ENCODE results near the gene RGCC.

The RGCC gene

DNA sequence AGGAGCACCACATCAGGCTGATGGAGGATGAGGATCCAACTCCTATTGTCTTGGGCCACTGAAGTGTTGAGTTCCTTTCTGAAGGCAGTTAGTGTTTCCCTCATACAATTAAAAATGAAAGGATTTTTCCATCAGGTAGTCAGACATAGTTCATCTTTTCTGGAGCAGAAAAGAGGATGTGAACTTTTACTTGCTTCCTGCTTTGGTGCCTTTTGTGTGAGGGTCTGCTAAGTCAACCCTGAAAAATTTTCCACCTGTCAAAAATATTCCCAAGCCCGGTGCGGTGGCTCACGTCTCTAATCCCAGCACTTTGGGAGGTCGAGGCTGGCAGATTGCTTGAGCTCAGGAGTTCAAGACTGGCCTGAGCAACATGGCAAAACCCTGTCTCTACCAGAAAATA lies 43.9 kb downstream of the RGCC start:
- H2BK12ac ChIP-seq (ENCODE audit: low read length) = no peak overlapping the region
- no peak overlapping the region for H3K4me3 ChIP-seq (ENCODE audit: low read length in 2 of 2)
- H3K14ac ChIP-seq (ENCODE audit: low read length) = no peak overlapping the region
- H2BK5ac ChIP-seq (ENCODE audit: low read length) = no peak overlapping the region
- H2AK5ac ChIP-seq (ENCODE audit: low read depth, low read length) = no peak overlapping the region
- no peak overlapping the region for H2BK120ac ChIP-seq (ENCODE audit: low read depth, low read length)
- no peak overlapping the region for H4K91ac ChIP-seq (ENCODE audit: low read depth, low read length, poor library complexity)
- H2AFZ ChIP-seq (ENCODE audit: low read length) = no peak overlapping the region
- no CpG with 5 or more reads among the region's 4 CpGs for WGBS, 2 donors (ENCODE audit: extremely low coverage in 2 of 2, insufficient read length in 2 of 2, insufficient replicate concordance in 1 of 2)
- peaks cover 2 to 3% of the 10 kb centered on the region in 2 donors for H3K9me3 ChIP-seq (replicated peaks in 1 of 2; ENCODE audit: control insufficient read depth in 2 of 2, insufficient read depth in 1 of 2, low read depth in 1 of 2, low read length in 2 of 2)
- no peak overlapping the region for H3K23ac ChIP-seq (ENCODE audit: low read depth, low read length, poor library complexity)
- no peaks in the 10 kb centered on the region for H3K79me1 ChIP-seq (ENCODE audit: low read depth, low read length)
- no peak overlapping the region for H3K4ac ChIP-seq (ENCODE audit: low read length)
- H3K36me3 ChIP-seq (replicated peaks in 1 of 2; ENCODE audit: control insufficient read depth in 2 of 2, insufficient read depth in 2 of 2, low read length in 2 of 2) = no peaks in the 10 kb centered on the region
- no peak overlapping the region for H3K9ac ChIP-seq (ENCODE audit: low read depth, low read length, poor library complexity)
- no peak for DNase-seq (ENCODE audit: low spot score)
- no peak overlapping the region for H3K27ac ChIP-seq (replicated peaks; ENCODE audit: low read length)
- H2BK15ac ChIP-seq (ENCODE audit: low read length) = no peak overlapping the region
- no peak overlapping the region for H4K8ac ChIP-seq (ENCODE audit: low read depth, low read length)
- H3K27me3 ChIP-seq (ENCODE audit: control insufficient read depth in 3 of 3, insufficient read depth in 3 of 3, low read depth in 1 of 3, low read length in 3 of 3) = peaks cover 0 to 17% (median 0%) of the 10 kb centered on the region in 3 experiments
- no peak overlapping the region for H3K4me2 ChIP-seq (ENCODE audit: insufficient read depth, low read length, poor library complexity, severe bottlenecking)
- peaks cover 0 to 1% of the 10 kb centered on the region in 2 donors for H3K4me1 ChIP-seq (ENCODE audit: control insufficient read depth in 2 of 2, insufficient read depth in 1 of 2, low read depth in 1 of 2, low read length in 2 of 2)
- H3K18ac ChIP-seq (ENCODE audit: low read length) = no peak overlapping the region

DNA sequence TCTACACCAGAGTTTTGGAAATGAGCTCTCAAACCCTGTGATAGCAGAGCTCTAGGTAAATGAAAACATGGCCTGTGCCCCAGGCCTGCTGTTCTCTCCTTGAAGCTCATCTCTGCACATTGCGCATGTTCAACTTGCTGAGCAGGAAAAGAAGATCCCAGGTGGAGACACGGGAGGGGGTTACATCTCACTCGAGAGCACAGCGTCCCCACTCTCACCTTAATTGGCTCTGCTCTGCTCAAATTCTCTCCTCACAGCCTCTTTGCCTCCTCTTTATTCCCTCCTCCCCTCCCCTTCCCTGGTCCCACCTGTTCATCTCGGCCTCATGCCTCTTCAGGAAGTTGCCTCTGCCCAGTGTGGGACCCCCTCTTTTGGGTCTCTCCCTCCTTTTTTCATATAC lies 44.7 kb downstream of the RGCC start:
- Histone ChIP-seq H3K18ac (ENCODE audit: low read length) (no peak overlapping the region), H3K79me1 (ENCODE audit: low read depth, low read length) (no peaks in the 10 kb centered on the region), H3K27me3 (ENCODE audit: control insufficient read depth in 3 of 3, insufficient read depth in 3 of 3, low read depth in 1 of 3, low read length in 3 of 3) (peaks cover 0 to 11% (median 0%) of the 10 kb centered on the region in 3 experiments), H2BK12ac (ENCODE audit: low read length) (no peak overlapping the region), H3K9me3 (replicated peaks in 1 of 2; ENCODE audit: control insufficient read depth in 2 of 2, insufficient read depth in 1 of 2, low read depth in 1 of 2, low read length in 2 of 2) (peaks cover 2 to 3% of the 10 kb centered on the region in 2 donors), H2BK15ac (ENCODE audit: low read length) (no peak overlapping the region), H4K91ac (ENCODE audit: low read depth, low read length, poor library complexity) (no peak overlapping the region), H2BK120ac (ENCODE audit: low read depth, low read length) (no peak overlapping the region), H3K23ac (ENCODE audit: low read depth, low read length, poor library complexity) (no peak overlapping the region), H3K4me2 (ENCODE audit: insufficient read depth, low read length, poor library complexity, severe bottlenecking) (no peak overlapping the region), H2AFZ (ENCODE audit: low read length) (no peak overlapping the region), H3K27ac (replicated peaks; ENCODE audit: low read length) (no peak overlapping the region), H3K36me3 (replicated peaks in 1 of 2; ENCODE audit: control insufficient read depth in 2 of 2, insufficient read depth in 2 of 2, low read length in 2 of 2) (no peaks in the 10 kb centered on the region), H2AK5ac (ENCODE audit: low read depth, low read length) (no peak overlapping the region), H3K9ac (ENCODE audit: low read depth, low read length, poor library complexity) (no peak overlapping the region), H3K4ac (ENCODE audit: low read length) (no peak overlapping the region), H2BK5ac (ENCODE audit: low read length) (no peak overlapping the region), H3K14ac (ENCODE audit: low read length) (no peak overlapping the region), H3K4me1 (ENCODE audit: control insufficient read depth in 2 of 2, insufficient read depth in 1 of 2, low read depth in 1 of 2, low read length in 2 of 2) (peaks cover 0 to 1% of the 10 kb centered on the region in 2 donors), H4K8ac (ENCODE audit: low read depth, low read length) (no peak overlapping the region), H3K4me3 (ENCODE audit: low read length in 2 of 2) (no peak overlapping the region)
- no peak for DNase-seq (ENCODE audit: low spot score)
- no CpG with 5 or more reads among the region's 5 CpGs for WGBS, 2 donors (ENCODE audit: extremely low coverage in 2 of 2, insufficient read length in 2 of 2, insufficient replicate concordance in 1 of 2)

DNA sequence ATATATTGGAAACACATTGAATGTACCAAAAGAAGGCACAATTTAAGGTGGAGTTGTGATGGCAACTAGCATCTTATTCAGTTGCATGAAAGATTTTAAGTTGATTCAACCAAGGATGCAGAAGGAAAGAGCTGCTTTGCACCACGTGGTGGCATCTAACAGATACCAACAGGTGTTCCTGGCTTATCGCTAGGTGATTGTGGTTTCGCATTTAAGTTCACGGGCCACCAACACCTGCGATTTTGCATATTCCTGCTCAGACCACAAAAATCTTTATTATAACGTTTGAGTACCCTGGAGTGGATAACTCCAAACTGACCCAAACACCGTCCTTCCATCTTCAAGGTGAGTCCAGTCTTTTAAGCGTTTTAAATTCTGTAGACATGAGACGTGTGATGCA lies 45.3 kb downstream of the RGCC start:
- Histone ChIP-seq H4K8ac (ENCODE audit: low read depth, low read length) (no peak overlapping the region), H3K23ac (ENCODE audit: low read depth, low read length, poor library complexity) (no peak overlapping the region), H3K4me3 (ENCODE audit: low read length in 2 of 2) (no peak overlapping the region), H2BK5ac (ENCODE audit: low read length) (no peak overlapping the region), H3K9me3 (replicated peaks in 1 of 2; ENCODE audit: control insufficient read depth in 2 of 2, insufficient read depth in 1 of 2, low read depth in 1 of 2, low read length in 2 of 2) (peaks cover 2 to 3% of the 10 kb centered on the region in 2 donors), H2BK12ac (ENCODE audit: low read length) (no peak overlapping the region), H3K14ac (ENCODE audit: low read length) (no peak overlapping the region), H3K79me1 (ENCODE audit: low read depth, low read length) (no peaks in the 10 kb centered on the region), H3K4me2 (ENCODE audit: insufficient read depth, low read length, poor library complexity, severe bottlenecking) (no peak overlapping the region), H3K4ac (ENCODE audit: low read length) (no peak overlapping the region), H4K91ac (ENCODE audit: low read depth, low read length, poor library complexity) (no peak overlapping the region), H3K4me1 (ENCODE audit: control insufficient read depth in 2 of 2, insufficient read depth in 1 of 2, low read depth in 1 of 2, low read length in 2 of 2) (peaks cover 0 to 1% of the 10 kb centered on the region in 2 donors), H3K27ac (replicated peaks; ENCODE audit: low read length) (no peak overlapping the region), H2AFZ (ENCODE audit: low read length) (no peak overlapping the region), H2AK5ac (ENCODE audit: low read depth, low read length) (no peak overlapping the region), H3K18ac (ENCODE audit: low read length) (no peak overlapping the region), H3K9ac (ENCODE audit: low read depth, low read length, poor library complexity) (no peak overlapping the region), H2BK15ac (ENCODE audit: low read length) (no peak overlapping the region), H3K36me3 (replicated peaks in 1 of 2; ENCODE audit: control insufficient read depth in 2 of 2, insufficient read depth in 2 of 2, low read length in 2 of 2) (no peaks in the 10 kb centered on the region), H2BK120ac (ENCODE audit: low read depth, low read length) (no peak overlapping the region), H3K27me3 (ENCODE audit: control insufficient read depth in 3 of 3, insufficient read depth in 3 of 3, low read depth in 1 of 3, low read length in 3 of 3) (peaks cover 0 to 6% (median 0%) of the 10 kb centered on the region in 3 experiments)
- no CpG with 5 or more reads among the region's 9 CpGs for WGBS, 2 donors (ENCODE audit: extremely low coverage in 2 of 2, insufficient read length in 2 of 2, insufficient replicate concordance in 1 of 2)
- no peak for DNase-seq (ENCODE audit: low spot score)

- Histone ChIP-seq H3K23ac (ENCODE audit: low read depth, low read length, poor library complexity) (no peak overlapping the region), H3K9me3 (replicated peaks in 1 of 2; ENCODE audit: control insufficient read depth in 2 of 2, insufficient read depth in 1 of 2, low read depth in 1 of 2, low read length in 2 of 2) (peaks cover 2 to 3% of the 10 kb centered on the region in 2 donors), H3K27ac (replicated peaks; ENCODE audit: low read length) (no peak overlapping the region), H2BK120ac (ENCODE audit: low read depth, low read length) (no peak overlapping the region), H3K9ac (ENCODE audit: low read depth, low read length, poor library complexity) (no peak overlapping the region), H3K4me2 (ENCODE audit: insufficient read depth, low read length, poor library complexity, severe bottlenecking) (no peak overlapping the region), H4K8ac (ENCODE audit: low read depth, low read length) (no peak overlapping the region), H3K14ac (ENCODE audit: low read length) (no peak overlapping the region), H2AFZ (ENCODE audit: low read length) (no peak overlapping the region), H3K36me3 (replicated peaks in 1 of 2; ENCODE audit: control insufficient read depth in 2 of 2, insufficient read depth in 2 of 2, low read length in 2 of 2) (no peaks in the 10 kb centered on the region), H3K4me3 (ENCODE audit: low read length in 2 of 2) (no peak overlapping the region), H3K27me3 (ENCODE audit: control insufficient read depth in 3 of 3, insufficient read depth in 3 of 3, low read depth in 1 of 3, low read length in 3 of 3) (peaks cover 0 to 6% (median 0%) of the 10 kb centered on the region in 3 experiments), H3K18ac (ENCODE audit: low read length) (no peak overlapping the region), H3K79me1 (ENCODE audit: low read depth, low read length) (no peaks in the 10 kb centered on the region), H2BK12ac (ENCODE audit: low read length) (no peak overlapping the region), H2BK15ac (ENCODE audit: low read length) (no peak overlapping the region), H2BK5ac (ENCODE audit: low read length) (no peak overlapping the region), H2AK5ac (ENCODE audit: low read depth, low read length) (no peak overlapping the region), H3K4ac (ENCODE audit: low read length) (no peak overlapping the region), H3K4me1 (ENCODE audit: control insufficient read depth in 2 of 2, insufficient read depth in 1 of 2, low read depth in 1 of 2, low read length in 2 of 2) (peaks cover 0 to 1% of the 10 kb centered on the region in 2 donors), H4K91ac (ENCODE audit: low read depth, low read length, poor library complexity) (no peak overlapping the region)
- no peak for DNase-seq (ENCODE audit: low spot score)
- no CpG with 5 or more reads among the region's 3 CpGs for WGBS, 2 donors (ENCODE audit: extremely low coverage in 2 of 2, insufficient read length in 2 of 2, insufficient replicate concordance in 1 of 2)
Observed at GRCh38 chr13:41503356-41503755, 46.0 kb downstream of the RGCC start.

Measured in neuronal stem cell (in vitro differentiated cells).